SU-DHL-6 (cell line): Measurements from ENCODE around the gene RARB.

Experiments
- EZH2phosphoT487 ChIP-seq: fragments of 200-600 bp; sonication (generic), shearing (Covaris generic); conservative IDR thresholded peaks from 2 replicates; pipeline ENCODE4 v1.6.1; 2018; ENCODE audit warnings: mild to moderate bottlenecking, antibody characterized with exemption, low read length, moderate library complexity, mixed read lengths
- TF ChIP-seq, protein P1 (sequence below): fragments of 200-600 bp; sonication (generic); IDR thresholded peaks from one replicate; pipeline ENCODE4 v1.5.1; 2017; ENCODE audit warnings: antibody characterized with exemption, mild to moderate bottlenecking, low read length, moderate library complexity; ENCODE audit not compliant: insufficient read depth, poor library complexity, severe bottlenecking

- TF ChIP-seq, protein P1, sequence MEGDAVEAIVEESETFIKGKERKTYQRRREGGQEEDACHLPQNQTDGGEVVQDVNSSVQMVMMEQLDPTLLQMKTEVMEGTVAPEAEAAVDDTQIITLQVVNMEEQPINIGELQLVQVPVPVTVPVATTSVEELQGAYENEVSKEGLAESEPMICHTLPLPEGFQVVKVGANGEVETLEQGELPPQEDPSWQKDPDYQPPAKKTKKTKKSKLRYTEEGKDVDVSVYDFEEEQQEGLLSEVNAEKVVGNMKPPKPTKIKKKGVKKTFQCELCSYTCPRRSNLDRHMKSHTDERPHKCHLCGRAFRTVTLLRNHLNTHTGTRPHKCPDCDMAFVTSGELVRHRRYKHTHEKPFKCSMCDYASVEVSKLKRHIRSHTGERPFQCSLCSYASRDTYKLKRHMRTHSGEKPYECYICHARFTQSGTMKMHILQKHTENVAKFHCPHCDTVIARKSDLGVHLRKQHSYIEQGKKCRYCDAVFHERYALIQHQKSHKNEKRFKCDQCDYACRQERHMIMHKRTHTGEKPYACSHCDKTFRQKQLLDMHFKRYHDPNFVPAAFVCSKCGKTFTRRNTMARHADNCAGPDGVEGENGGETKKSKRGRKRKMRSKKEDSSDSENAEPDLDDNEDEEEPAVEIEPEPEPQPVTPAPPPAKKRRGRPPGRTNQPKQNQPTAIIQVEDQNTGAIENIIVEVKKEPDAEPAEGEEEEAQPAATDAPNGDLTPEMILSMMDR: no peak
- TF ChIP-seq EZH2phosphoT487: no peak
These were observed 53.3 kb downstream of the RARB start for GRCh38 chr3:25481386-25481785.
